ENCODE results near the gene RABGAP1L.
"Not testable (repeated sequence)": the region's sequence is repeated elsewhere in the genome, so short reads cannot be mapped to it uniquely, and the experiment has no call there.

RABGAP1L gene

GRCh38 chr1:174837386-174837785 is 678.1 kb downstream of the RABGAP1L start:
- DNase-seq, result no peak

GRCh38 chr1:174839211-174839610 is 679.9 kb downstream of the RABGAP1L start:
- no peak for DNase-seq

- DNase-seq, result no peak
Observed at GRCh38 chr1:174841747-174842146, 682.4 kb downstream of the RABGAP1L start.

- not testable (repeated sequence) for DNase-seq
Observed at GRCh38 chr1:174848593-174849560, 689.6 kb downstream of the RABGAP1L start.

- no peak for DNase-seq
Observed at GRCh38 chr1:174850726-174851125, 691.4 kb downstream of the RABGAP1L start.

- no peak for DNase-seq
Observed at GRCh38 chr1:174858301-174858700, 699.0 kb downstream of the RABGAP1L start.

- no peak for DNase-seq
Observed at GRCh38 chr1:174870319-174870718, 711.0 kb downstream of the RABGAP1L start.

- no peak for DNase-seq
Observed at GRCh38 chr1:174871886-174872285, 712.6 kb downstream of the RABGAP1L start.

GRCh38 chr1:174872615-174873058 is 713.3 kb downstream of the RABGAP1L start:
- DNase-seq, result no peak

GRCh38 chr1:174874331-174875053 is 715.2 kb downstream of the RABGAP1L start:
- no peak for DNase-seq

- peak; percentile 52 to 73 for DNase-seq
Observed at GRCh38 chr1:174875306-174875705, 716.0 kb downstream of the RABGAP1L start.

GRCh38 chr1:174877208-174877673 is 717.9 kb downstream of the RABGAP1L start:
- DNase-seq, result peak; percentile 62 to 71

- no peak for DNase-seq
Observed at GRCh38 chr1:174880171-174880570, 720.9 kb downstream of the RABGAP1L start.

- DNase-seq, result no peak
Observed at GRCh38 chr1:174883409-174883808, 724.1 kb downstream of the RABGAP1L start.

- DNase-seq, result no peak
Observed at GRCh38 chr1:174884038-174884437, 724.7 kb downstream of the RABGAP1L start.

- no peak for DNase-seq
Observed at GRCh38 chr1:174884566-174884965, 725.2 kb downstream of the RABGAP1L start.

GRCh38 chr1:174890024-174890423 is 730.7 kb downstream of the RABGAP1L start:
- no peak for DNase-seq

GRCh38 chr1:174892016-174892415 is 732.7 kb downstream of the RABGAP1L start:
- DNase-seq, result no peak

GRCh38 chr1:174894117-174894762 is 734.9 kb downstream of the RABGAP1L start:
- DNase-seq, result no peak

- not testable (repeated sequence) for DNase-seq
Observed at GRCh38 chr1:174895610-174896009, 736.3 kb downstream of the RABGAP1L start.

- no peak for DNase-seq
Observed at GRCh38 chr1:174898102-174898797, 738.9 kb downstream of the RABGAP1L start.

- DNase-seq, result no peak
Observed at GRCh38 chr1:174900317-174900716, 741.0 kb downstream of the RABGAP1L start.
